NCI-H2029 (cell line): Measurements from ENCODE around the gene MPC1L.
"Not testable (repeated sequence)": the region's sequence is repeated elsewhere in the genome, so short reads cannot be mapped to it uniquely, and the experiment has no call there.

ENCODE experiments used
- DNase-seq: peaks from one replicate; lab custom pipeline; 2025; lab: John Stamatoyannopoulos, UW

Gene MPC1L

DNA sequence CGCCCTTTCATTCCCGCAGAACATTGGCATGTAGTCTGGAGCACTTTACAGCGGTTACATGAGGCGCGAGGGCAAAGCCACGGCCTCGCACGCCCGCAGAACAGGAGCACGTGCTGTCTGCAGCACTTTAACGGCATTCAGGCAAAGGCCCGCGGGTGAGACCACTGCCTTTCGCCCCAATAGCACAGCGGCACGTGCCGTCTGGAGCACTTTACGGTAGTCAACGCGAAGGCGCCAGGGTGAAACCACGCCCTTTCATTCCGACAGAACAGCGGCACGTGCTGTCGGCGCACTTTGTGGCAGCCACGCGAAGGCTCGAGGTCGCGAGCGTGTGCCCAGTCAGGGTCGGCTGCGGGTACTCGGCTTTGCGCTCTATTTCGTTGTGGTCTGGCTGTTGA lies at the start of gene MPC1L:
TSS of gene MPC1L (plus strand) at position 290 of the 398 bp plus-strand sequence. CDS start 138 bp downstream, outside the sequence.
- DNase-seq = no peak

DNA sequence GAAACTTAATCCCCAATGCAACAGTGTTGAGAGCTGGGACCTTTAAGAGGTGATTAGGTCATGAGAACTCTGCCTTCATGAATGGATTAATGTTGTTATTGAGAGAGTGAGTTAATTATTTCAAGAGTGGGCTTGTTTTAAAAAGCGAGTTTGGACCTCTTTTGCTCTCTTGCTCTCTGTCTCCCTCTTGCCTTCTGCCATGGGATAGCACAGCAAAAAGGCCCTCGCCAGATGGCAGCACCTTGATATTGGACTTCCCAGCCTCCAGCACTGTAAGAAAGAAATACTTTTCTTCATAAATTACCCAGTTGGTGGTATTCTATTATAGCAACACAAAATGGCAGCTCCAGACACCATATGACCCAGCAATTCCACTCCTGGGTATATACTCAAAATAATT lies 49.5 kb upstream of the MPC1L start:
- no peak for DNase-seq

DNA sequence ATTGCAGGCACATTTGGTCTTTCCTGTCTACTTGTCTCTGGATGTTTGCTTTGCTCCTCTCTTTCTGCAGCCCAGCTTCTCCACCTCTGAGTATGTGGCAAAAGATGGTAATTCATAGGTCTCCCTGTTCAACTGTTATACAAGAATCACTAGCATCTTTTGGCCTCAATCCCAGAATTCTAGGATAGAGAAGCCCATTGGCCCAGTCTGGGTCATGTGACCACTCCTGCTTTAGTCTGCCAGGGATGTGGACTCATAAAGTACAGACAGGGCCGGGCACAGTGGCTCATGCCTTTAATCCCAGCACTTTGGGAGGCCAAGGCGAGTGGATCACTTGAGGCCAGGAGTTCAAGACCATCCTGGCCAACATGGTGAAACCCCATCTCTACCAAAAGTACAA lies 47.8 kb upstream of the MPC1L start:
- DNase-seq = peak; percentile 38

DNA sequence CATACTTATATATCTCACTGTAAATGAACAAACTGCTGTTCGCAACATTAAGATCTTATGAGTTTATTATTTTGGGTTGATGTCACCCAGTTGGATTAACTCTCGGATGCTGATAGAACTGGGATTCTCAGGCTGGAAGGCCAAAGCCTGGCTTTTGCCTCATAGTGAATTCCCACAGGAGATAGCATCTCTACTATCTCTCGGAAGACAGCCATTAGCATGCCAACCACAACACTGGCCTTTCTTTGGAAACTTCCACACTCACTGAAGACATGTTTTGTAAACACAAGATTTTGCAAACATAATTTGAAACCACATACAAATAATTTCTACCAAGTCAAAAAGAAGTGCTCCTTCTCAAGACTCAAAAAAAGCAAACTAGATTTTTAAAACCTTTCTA lies 46.9 kb upstream of the MPC1L start:
- no peak for DNase-seq

DNA sequence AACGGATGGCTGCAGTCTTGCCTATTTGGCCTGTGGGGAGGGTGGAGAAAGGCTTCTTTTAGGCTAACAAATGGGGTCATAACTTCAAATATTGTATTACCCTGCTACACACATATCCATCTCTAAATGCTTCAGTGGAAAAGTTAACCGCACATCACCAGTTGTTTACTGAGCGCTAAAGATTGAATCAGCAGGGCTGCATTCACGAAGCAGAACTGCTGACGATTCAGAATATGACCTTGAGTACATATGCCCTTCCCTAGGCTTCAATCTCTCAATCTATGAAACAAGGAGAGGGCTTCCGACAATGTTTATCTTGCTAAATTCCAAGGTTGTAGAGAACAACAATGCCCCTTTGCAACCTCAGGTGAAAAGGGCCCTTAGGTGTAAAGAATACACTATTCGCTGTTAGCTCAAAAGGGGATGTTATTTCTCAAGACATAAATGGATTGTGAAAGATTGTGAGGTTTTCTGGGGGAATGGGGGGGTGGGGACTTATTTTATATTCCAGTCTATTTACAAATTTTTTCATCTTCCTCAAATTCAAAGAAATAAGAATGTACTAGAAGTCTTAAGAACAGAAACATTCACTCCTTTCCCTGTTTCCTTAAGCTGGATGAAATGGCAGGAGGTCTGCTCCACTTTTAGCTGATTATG lies 45.1 kb upstream of the MPC1L start:
- DNase-seq = no peak

DNA sequence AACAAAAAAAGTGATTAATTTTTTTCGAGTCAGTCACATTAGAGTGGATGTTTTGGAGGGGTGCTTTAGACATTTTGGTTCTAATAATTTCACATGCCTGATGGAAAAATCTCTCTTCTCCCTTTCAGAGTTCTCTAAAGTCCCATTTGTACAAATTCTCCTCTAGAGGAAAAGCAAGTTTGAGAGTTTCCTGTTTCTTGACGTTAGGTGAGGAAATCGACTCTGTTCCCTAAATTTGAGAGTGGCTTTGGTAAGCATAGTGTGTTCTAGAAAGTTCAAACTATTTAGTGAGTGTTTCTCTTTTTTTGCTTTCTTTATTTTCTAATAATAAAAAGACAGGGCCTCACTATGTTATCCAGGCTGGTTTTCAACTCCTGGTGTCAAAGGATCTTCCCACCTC lies 44.1 kb upstream of the MPC1L start:
- DNase-seq = no peak

DNA sequence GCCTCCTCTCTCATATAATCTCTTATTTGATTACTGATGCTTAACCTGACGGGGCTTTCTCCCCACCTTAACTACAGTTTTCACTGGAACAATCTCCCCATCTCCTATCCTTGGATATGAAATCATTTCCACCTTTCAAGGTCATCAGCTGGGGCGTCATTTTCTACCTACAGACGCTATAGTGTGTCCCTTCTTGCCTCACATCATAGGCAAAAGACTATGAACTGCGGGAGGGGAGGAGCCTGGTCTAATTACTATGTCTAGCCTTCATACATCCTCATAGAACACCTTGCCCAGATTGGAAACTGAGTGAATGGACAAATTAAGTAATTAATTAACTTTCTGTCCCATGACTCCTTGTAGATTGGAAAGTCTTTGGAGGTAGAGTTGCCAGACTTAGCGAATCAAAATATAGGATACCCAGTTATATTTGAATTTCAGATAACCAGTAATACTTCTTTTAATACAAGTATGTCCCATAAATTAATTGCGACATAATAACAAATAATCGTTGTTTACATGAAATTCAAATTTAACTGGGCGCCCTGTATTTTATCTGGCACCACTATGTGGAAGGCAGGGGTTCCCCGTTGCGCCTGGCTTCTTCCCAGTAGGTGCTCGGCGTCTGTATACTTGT lies 43.2 kb upstream of the MPC1L start:
- DNase-seq = no peak

DNA sequence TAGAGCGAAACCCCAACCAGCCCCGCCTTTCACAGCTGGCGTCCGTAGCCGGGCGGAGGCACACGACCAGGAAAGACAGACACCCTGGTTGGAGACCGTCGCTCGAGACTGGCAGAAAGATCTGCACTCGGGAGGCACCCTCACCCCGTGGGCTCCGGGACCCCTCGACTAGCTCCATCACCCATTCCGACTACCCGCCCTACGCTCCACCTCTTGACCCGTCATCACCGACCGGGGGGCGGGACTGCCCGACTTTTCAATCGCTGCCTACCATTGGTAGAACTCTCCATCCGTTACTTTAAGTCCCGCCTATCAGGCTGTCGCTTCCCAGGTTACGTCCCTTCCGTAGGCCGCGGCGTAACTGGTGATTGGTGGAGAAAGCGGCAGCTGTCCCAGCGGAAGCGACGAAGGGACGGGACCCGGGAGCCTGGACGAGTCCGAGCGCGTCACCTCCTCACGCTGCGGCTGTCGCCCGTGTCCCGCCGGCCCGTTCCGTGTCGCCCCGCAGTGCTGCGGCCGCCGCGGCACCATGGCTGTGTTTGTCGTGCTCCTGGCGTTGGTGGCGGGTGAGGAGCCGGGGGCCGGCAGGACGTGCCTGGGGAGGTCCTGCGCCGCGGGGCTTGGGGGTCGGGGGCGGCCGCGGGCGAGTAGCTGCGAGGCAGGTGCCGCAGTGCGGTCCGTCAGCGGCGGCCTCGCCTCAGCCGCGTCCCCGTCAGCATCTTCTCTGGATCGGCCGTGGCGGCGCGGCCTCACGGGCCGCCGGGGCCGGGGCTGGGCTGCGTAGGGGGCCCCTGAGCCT lies 42.5 kb upstream of the MPC1L start, which contains the start of gene ATP6AP2:
TSS of gene ATP6AP2 (plus strand) at position 434 of the 799 bp plus-strand sequence. CDS start at position 530, 96 bp downstream.
- DNase-seq = peak; percentile 88

DNA sequence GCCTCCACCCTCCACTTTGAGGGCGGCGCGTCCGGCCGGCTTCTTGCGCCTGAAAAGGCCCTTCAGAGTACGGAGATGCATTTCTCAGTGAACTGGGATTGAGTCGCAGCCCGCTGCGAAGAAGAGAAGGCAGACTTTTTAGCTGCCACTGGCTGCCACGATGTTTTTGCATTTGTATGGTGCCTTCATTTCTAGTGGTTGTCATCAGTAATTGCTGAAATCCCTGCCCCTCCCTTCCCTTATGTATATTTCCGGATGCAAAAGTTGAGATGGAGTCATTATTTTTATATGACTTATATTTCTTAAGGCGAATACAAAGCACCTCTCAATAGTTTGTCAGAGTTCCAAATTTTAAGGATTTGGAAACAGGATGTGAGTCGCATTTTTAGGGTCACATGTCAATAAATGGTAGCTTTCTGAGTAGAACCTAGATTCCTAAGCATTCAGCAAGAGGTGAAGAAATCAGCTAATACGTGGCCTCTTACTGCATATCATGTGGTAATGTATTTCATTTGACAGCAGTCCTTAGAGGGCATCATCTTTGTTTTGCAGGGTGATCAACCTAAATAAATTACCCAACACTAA lies 41.8 kb upstream of the MPC1L start:
- DNase-seq = no peak

DNA sequence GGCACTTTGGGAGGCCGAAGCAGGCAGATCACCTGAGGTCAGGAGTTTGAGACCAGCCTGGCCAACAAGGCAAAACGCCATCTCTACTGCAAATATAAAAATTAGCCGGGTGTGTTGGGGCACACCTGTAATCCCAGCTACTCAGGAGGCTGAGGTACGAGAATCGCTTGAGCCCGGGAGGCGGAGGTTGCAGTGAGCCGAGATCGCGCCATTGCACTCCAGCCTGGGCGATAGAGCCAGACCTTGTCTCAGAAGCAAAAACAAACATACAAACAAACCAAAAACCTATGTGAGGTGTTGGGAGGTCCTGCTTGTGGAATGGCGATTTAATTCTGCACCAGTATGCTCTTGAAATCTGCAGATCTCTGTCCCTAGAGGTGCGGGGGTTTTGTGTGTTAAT lies 41.0 kb upstream of the MPC1L start:
- DNase-seq = not testable (repeated sequence)

DNA sequence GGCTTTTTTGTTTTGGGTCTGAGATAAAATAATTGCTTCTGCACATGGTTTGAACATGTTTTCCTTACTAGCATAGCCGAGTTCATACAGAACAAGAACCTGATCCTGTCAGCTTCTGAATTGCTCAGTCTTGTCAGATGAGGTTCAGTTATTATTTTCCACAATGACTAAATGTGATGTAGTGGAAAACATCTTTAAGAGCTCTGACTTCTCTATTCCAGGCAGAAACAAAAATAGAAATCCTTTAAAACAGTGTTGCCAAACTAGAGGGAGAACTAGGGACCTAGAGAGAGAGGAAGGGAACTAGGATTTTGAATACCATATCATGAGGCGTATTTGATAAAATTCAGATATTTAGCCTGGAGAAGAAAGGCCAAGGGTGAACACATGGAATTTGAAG lies 40.4 kb upstream of the MPC1L start:
- DNase-seq = no peak

DNA sequence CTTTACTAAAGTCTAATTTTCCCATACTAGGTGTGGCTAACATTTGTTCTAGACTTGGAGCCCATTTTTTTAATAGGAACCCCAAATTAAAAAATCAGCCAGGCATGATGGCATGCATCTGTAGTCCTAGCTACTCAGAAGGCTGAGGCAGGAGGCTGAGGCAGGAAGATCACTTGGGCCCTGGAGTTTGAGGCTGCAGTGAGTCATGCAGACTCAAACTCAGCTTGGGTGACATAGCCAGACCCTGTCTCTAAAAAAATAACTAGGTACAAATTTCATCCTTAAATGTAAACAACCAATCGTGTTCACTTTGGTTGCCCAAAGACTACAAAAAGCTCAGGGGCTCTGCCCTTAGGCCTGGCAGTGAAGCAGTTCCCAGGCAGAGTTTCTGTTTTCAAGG lies 35.6 kb upstream of the MPC1L start:
- DNase-seq = not testable (repeated sequence)

DNA sequence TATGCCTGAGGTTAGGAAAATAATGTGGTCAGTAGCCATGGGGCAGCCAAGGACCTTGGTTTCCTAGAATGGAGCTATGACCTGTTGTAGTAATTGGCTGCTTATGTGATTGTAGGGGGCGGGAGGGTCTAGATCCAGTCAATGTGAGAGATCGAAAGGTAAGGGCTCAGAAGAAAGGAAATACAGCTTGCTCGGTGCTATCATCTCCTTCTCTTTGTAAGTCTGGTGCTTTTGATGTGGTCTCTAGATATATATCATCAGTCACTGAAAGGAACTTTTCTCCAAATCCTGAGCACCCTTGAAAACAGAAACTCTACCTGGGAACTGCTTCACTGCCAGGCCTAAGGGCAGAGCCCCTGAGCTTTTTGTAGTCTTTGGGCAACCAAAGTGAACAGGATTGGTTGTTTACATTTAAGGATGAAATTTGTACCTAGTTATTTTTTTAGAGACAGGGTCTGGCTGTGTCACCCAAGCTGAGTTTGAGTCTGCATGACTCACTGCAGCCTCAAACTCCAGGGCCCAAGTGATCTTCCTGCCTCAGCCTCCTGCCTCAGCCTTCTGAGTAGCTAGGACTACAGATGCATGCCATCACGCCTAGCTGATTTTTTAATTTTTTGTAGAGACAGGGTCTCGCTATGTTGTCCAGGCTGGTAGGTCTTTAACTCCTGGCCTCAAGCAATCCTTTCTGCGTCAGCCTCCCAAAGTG lies 33.5 kb upstream of the MPC1L start:
- DNase-seq = not testable (repeated sequence)

DNA sequence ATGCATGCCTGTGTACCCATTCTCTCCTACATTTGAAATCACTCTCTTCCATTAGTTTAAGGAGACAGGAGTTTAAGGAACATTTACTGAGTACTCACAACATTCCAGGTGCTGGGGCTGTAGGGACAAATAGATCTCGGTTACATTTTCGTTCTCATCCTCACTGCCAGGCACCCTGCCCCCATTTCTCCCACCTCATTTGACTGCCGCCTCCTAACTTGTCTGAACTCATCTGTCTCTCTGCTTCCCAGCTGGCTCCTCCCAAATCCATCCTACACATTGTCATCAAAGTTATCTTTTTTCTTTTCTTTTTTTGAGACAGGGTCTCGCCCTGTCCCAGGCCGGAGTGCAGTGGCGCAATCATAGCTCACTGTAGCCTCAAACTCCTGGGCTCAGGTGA lies 19.8 kb upstream of the MPC1L start:
- DNase-seq = no peak

DNA sequence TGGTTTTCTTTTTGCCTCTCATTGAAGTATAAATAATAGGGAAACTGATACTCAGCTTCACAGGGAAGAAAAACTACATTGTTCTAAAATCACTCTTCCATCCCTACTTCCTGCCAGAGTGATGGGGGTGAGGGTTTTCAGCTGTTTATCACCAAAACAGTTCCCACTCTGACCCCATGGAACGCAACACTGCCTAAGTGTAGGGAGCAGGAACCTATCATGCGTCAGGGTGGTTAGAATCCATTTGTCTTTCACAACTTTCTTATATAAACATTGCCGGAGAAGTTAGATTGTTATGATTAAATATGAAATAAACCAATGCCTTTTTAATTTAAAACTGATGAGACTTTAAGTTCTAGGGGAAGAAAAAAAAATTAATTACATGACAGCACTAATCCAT lies 15.8 kb upstream of the MPC1L start:
- DNase-seq = no peak

DNA sequence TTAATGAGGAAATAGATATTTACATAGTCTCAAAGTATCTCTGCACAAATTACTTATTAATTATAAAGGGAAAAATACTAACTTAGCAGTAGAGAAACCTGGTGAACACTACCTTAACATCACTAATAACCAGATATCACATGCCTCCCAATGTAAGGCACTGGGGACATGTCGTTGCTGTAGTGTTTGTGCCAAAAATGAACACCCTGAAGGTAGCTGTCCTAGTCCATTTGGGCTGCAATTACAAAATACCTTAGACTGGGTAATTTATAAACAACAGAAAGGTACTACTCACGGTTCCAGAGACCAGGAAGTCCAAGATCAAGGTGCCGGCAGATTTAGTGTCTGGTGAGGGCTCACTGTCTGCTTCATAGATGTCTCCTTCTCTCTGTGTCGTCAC lies 10.7 kb upstream of the MPC1L start:
- DNase-seq = no peak

DNA sequence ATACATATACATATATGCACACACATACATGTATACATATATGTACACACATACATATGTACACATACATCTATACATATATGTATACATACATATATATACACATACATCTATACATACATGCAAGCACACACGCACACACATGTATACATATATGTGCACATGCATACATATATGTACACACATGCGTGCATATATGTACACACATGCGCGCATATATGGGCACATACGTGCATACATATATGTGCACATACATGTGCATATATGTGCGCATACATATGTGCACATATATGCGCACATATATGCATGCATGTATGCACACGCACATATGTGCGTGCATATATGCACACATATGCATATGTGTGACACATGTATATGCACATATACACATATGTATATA lies 7.3 kb upstream of the MPC1L start:
- no peak for DNase-seq

DNA sequence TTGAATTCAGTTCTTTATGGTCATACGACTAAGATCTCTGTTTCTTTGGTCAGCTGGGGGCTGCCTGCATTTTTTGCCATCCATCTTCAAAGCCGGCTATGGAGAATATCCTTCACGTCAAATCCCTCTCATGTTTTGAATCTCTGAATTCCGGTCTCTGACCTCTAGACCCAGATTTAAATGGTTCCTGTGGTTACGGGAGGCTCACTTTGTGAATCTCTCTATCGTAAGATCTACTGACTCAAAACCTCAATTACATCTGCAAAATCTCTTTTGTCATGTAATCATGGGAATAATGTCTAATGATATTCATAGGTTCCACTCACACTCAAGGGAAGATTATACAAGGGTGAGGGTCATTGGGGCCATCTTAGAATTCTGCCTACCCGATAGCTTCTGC lies 5.7 kb upstream of the MPC1L start:
- no peak for DNase-seq

DNA sequence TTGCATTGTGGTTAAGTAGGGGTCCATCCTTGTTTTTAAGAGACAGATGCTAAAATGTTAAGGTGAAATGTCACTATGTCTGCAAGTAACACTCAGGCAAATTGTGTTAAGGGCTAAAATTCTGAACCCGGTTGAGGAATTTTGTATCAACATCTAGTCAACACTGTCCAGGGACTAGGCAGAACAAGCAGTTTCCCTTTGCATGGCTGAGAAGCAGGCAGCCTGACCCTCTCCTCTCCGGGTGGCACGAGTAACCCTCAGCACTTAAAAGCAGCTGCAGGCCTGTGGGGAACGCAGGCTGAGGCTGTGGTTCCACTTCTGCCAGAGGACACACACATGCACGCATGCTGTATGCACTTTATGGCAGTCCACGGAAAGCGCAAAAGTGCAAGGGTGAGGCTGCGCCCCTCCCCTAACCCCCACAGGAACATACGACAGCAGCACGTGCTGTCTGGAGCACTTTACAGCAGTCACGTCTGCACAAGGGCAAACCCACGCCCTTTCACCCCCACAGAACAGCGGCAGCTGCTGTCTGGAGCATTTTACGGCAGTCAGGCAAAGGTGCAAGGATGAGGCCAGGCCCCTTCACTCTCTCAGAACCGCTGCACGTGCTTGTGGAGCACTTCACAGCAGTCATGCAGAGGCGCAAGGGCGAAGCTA lies 619 bp upstream of the MPC1L start:
- no peak for DNase-seq

DNA sequence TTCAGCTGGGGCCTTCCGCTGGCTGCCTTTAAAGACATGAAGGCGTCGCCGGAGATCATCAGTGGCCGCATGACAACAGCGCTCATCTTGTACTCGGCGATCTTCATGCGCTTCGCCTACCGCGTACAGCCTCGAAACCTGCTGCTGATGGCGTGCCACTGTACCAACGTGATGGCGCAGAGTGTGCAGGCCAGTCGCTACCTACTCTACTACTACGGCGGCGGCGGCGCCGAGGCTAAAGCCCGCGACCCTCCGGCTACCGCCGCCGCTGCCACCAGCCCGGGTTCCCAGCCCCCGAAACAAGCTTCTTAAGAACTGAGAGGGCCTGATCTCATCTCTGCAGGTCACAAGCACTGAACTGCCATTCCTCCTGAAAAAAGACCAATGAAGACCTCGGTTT lies 437 bp downstream of the MPC1L start:
- DNase-seq = no peak

DNA sequence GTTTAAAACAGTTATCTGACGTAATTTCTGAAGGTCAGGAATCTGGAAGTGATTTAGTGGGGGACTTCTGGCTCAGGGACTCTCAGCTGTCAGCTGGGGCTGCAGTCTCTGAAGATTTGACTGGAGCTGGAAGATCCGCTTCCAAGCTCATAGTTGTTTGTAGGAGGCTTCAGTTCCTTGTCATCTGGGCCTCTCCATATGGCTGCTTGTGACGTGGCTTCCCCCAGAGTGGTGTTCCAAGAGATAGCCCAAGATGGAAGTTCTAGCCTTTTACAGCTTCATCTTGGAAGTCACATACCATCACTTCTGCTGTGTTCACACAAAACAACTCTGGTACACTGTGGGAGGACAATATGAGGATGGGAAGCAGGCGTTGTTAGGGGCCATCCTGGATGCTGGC lies 2.1 kb downstream of the MPC1L start:
- DNase-seq = no peak

DNA sequence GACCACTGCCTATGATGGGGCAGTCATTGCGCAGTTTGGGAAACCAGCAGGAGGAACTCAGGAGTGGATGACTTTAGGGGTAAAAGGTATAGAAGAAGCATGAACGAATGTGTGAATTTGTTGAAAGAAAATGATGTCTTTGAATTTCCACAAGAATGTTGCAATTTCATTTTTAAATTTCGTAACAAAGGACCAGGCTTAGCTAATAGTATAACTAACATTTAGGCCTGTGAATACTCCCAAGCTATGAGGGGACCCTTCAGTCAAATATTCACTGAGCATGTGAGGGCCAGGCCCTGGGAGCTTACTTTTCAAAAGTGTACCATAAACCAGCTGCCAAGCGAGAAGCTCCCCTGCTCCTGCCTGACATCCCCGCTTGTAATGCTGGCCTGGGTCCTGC lies 5.3 kb downstream of the MPC1L start:
- DNase-seq = no peak
